IMR-90 (cell line): ENCODE results near the gene GLE1. TPM values are rescaled to one million over a fixed set of nuclear protein-coding genes. Genes with fewer than 3 reads are reported as not detected.

Experiments used
- ATAC-seq: fragments of 200-7000 bp; cut with Tn5 transposase; 2 replicates; pipeline ENCODE4 v1.9.1; 2020; ENCODE audit warnings: low read depth, mild to moderate bottlenecking, moderate library complexity
- BruUV-seq: library from RNA; stranded (reverse); fragments of 400-500 nt; replicated peaks from 2 replicates; lab custom pipeline; 2021; lab: Mats Ljungman, UMichigan
- CTCF ChIA-PET: fragments of 300-600 bp; formaldehyde crosslinking; extraction: SDS; loops from one replicate; lab custom pipeline; 2021; ENCODE audit warnings: antibody characterized with exemption; lab: Yijun Ruan, JAX
- POLR2A ChIA-PET: fragments of 300-600 bp; sonication (Branson Sonifier 250); formaldehyde crosslinking; loops from one replicate; lab custom pipeline; 2022; ENCODE audit warnings: antibody characterized with exemption; ENCODE audit not compliant: unreplicated experiment; lab: Charles Lee
- DNase-seq: peaks from one replicate; pipeline ENCODE4 v3.0.0; 2013
- H2AFZ ChIP-seq: replicated peaks from 2 replicates; pipeline ENCODE3; 2013; ENCODE audit warnings: low read length, mild to moderate bottlenecking; ENCODE audit not compliant: poor library complexity
- H2AK5ac ChIP-seq: 2 replicates; pipeline ENCODE4 v1.6.1; 2013; ENCODE audit warnings: low read depth, low read length, inconsistent platforms
- H2AK9ac ChIP-seq: replicated peaks from 2 replicates; pipeline ENCODE3; 2013; ENCODE audit warnings: mild to moderate bottlenecking, low read depth, low read length, moderate library complexity; ENCODE audit not compliant: poor library complexity
- H2BK120ac ChIP-seq: 2 replicates; pipeline ENCODE4 v1.6.1; 2013; ENCODE audit warnings: low read depth, low read length, inconsistent platforms
- H2BK15ac ChIP-seq: 3 replicates; pipeline ENCODE4 v1.6.1; 2013; ENCODE audit warnings: low read depth, low read length, inconsistent platforms
- H2BK20ac ChIP-seq: 2 replicates; pipeline ENCODE4 v1.6.1; 2013; ENCODE audit warnings: low read depth, mild to moderate bottlenecking, inconsistent platforms, low read length, moderate library complexity
- H2BK5ac ChIP-seq: 2 replicates; pipeline ENCODE4 v1.6.1; 2013; ENCODE audit warnings: mild to moderate bottlenecking, low read depth, low read length, inconsistent platforms; ENCODE audit not compliant: poor library complexity, severe bottlenecking
- H3K14ac ChIP-seq: replicated peaks from 2 replicates; pipeline ENCODE4 v1.6.1; 2013; ENCODE audit warnings: low read depth, low read length, inconsistent platforms
- H3K18ac ChIP-seq: 2 replicates; pipeline ENCODE4 v1.6.1; 2013; ENCODE audit warnings: low read depth, low read length, control low read depth
- H3K23ac ChIP-seq: 2 replicates; pipeline ENCODE4 v1.6.1; 2013; ENCODE audit warnings: low read depth, low read length, inconsistent platforms
- H3K27ac ChIP-seq: 2 replicates; pipeline ENCODE4 v1.5.1; 2013; ENCODE audit warnings: mild to moderate bottlenecking, control low read depth, low read length; ENCODE audit not compliant: insufficient read depth
- H3K27me3 ChIP-seq: 2 replicates; pipeline ENCODE4 v1.6.1; 2013; ENCODE audit warnings: low read length; ENCODE audit not compliant: control insufficient read depth, insufficient read depth
- H3K36me3 ChIP-seq: 2 replicates; pipeline ENCODE4 v1.6.1; 2013; ENCODE audit warnings: low read length, mixed read lengths; ENCODE audit not compliant: control insufficient read depth, insufficient read depth
- H3K4ac ChIP-seq: 2 replicates; pipeline ENCODE4 v1.6.1; 2013; ENCODE audit warnings: low read depth, low read length, inconsistent platforms
- H3K4me1 ChIP-seq: 2 replicates; pipeline ENCODE4 v1.6.1; 2013; ENCODE audit warnings: low read length, mixed read lengths; ENCODE audit not compliant: control insufficient read depth, insufficient read depth
- H3K4me2 ChIP-seq: 2 replicates; pipeline ENCODE4 v1.6.1; 2013; ENCODE audit warnings: low read depth, mild to moderate bottlenecking, control low read depth, low read length, moderate library complexity
- H3K4me3 ChIP-seq: 2 replicates; pipeline ENCODE4 v1.5.1; 2013; ENCODE audit warnings: low read depth, mild to moderate bottlenecking, control low read depth, low read length, moderate library complexity; ENCODE audit not compliant: insufficient read depth
- H3K56ac ChIP-seq: 2 replicates; pipeline ENCODE4 v1.6.1; 2013; ENCODE audit warnings: low read length, inconsistent platforms; ENCODE audit not compliant: insufficient read depth; ENCODE audit errors: extremely low read depth
- H3K79me1 ChIP-seq, 2 experiments: 2 replicates each; pipeline ENCODE4 v1.6.1; 2013; ENCODE audit warnings: low read length in 2 of 2, inconsistent platforms in 1 of 2, low read depth in 1 of 2
- H3K9ac ChIP-seq: 2 replicates; pipeline ENCODE4 v1.6.1; 2013; ENCODE audit warnings: low read depth, low read length, control low read depth
- H3K9me1 ChIP-seq: 2 replicates; pipeline ENCODE4 v1.6.1; 2013; ENCODE audit warnings: low read length, inconsistent platforms; ENCODE audit not compliant: insufficient read depth
- H3K9me3 ChIP-seq: 2 replicates; pipeline ENCODE4 v1.6.1; 2013; ENCODE audit warnings: low read length; ENCODE audit not compliant: control insufficient read depth, insufficient read depth
- H4K20me1 ChIP-seq: 2 replicates; pipeline ENCODE4 v1.6.1; 2013; ENCODE audit warnings: low read length, inconsistent platforms; ENCODE audit not compliant: insufficient read depth
- H4K5ac ChIP-seq: 2 replicates; pipeline ENCODE4 v1.6.1; 2013; ENCODE audit warnings: mild to moderate bottlenecking, low read depth, low read length, control low read depth
- H4K8ac ChIP-seq, 2 experiments: 2 replicates each; pipeline ENCODE4 v1.6.1; 2013; ENCODE audit warnings: low read depth in 2 of 2, low read length in 2 of 2, control low read depth in 1 of 2, inconsistent platforms in 1 of 2
- H4K91ac ChIP-seq: 2 replicates; pipeline ENCODE4 v1.6.1; 2013; ENCODE audit warnings: low read depth, low read length, inconsistent platforms; ENCODE audit not compliant: insufficient read depth
- CHD1 ChIP-seq: IDR thresholded peaks from 2 replicates; pipeline ENCODE4 v1.6.1; 2012; ENCODE audit warnings: low read depth, low read length, improper control_type of control experiment
- MXI1 ChIP-seq: IDR thresholded peaks from 2 replicates; pipeline ENCODE4 v1.6.1; 2012; ENCODE audit warnings: low read depth, mild to moderate bottlenecking, low read length, moderate library complexity, borderline replicate concordance
- RAD21 ChIP-seq: IDR thresholded peaks from 2 replicates; pipeline ENCODE4 v1.6.1; 2012; ENCODE audit warnings: low read length, improper control_type of control experiment
- RFX5 ChIP-seq: IDR thresholded peaks from 2 replicates; pipeline ENCODE4 v1.8.0; 2012; ENCODE audit warnings: low read depth, mild to moderate bottlenecking, low read length, moderate library complexity
- WGBS, 2 experiments: methylation state at CpG; one replicate each; pipeline versions ENCODE4 v1.1.5 to v1.1.7; 2013; ENCODE audit warnings: missing lambda C conversion rate in 2 of 2; ENCODE audit not compliant: insufficient read length in 1 of 2; ENCODE audit errors: extremely low coverage in 2 of 2; 5-methylcytosine and 5-hydroxymethylcytosine counted together
- dilution Hi-C: fragments of 300-500 bp; cut with HindIII; formaldehyde crosslinking; loops from one replicate; pipeline ENCODE4 v1.14.3; 2018; ENCODE audit warnings: low sequenced_read_pairs; ENCODE audit not compliant: unreplicated experiment
- in situ Hi-C: fragments of 300-500 bp; cut with MboI; formaldehyde crosslinking; loops from 3 replicates; pipeline ENCODE4 v1.14.3; 2019; ENCODE audit warnings: low sequenced_read_pairs, inconsistent platforms, mixed read lengths
- intact Hi-C: fragments of 100-400 bp; cut with micrococcal nuclease; formaldehyde crosslinking; loops from 2 replicates; pipeline ENCODE4 v1.10.0; 2022
- polyA plus RNA-seq, 3 experiments: library from polyadenylated mRNA; depleted of rRNA; stranded (reverse); fragments of >200 nt; gene quantifications; 2 replicates each; pipeline ENCODE4 v1.2.3, GENCODE V29; 2012; ENCODE audit warnings: low replicate concordance in 1 of 3
- total RNA-seq: library from RNA; depleted of rRNA; stranded (reverse); fragments of >200 nt; gene quantifications from 2 replicates; pipeline ENCODE4 v1.2.3, GENCODE V29; 2012
- TF ChIP-seq, protein P1 (sequence below): fragments of 150-350 bp; IDR thresholded peaks from 2 replicates; pipeline ENCODE4 v1.6.1; 2017; ENCODE audit warnings: mild to moderate bottlenecking, antibody characterized with exemption, low read length, low read depth

GLE1 gene
- total and polyA plus RNA-seq, 2 of the 4 experiments (the other 2 are of a cell fraction): 14.3 to 39.4 TPM

- H3K9ac ChIP-seq: no peak overlapping the region
- CTCF ChIA-PET: interaction anchor here (0.6 kb wide), 1 partner anchor 27 kb away, joined by 3 read pairs; no protein-coding TSS in a partner anchor
- ATAC-seq (no peak), DNase-seq (no peak)
- 94% methylated on average over 9 of the region's 17 CpGs; no CpG with 5 or more reads in 1 of the 2 experiments for WGBS, 2 experiments
- H3K4me1 ChIP-seq: no peaks in the 10 kb centered on the region
- no peaks in the 10 kb centered on the region for H3K27me3 ChIP-seq
- H2BK20ac ChIP-seq: no peak overlapping the region
- no peak overlapping the region for H4K5ac ChIP-seq
- H4K20me1 ChIP-seq: no peaks in the 10 kb centered on the region
- H4K8ac ChIP-seq: no peak overlapping the region
- H3K4me2 ChIP-seq: no peak overlapping the region
- H3K4ac ChIP-seq: no peak overlapping the region
- no peak overlapping the region for H2AK9ac ChIP-seq
- no peak overlapping the region for H2BK15ac ChIP-seq
- no peak overlapping the region for H3K14ac ChIP-seq
- H3K56ac ChIP-seq: no peak overlapping the region
- H3K4me3 ChIP-seq: no peak overlapping the region
- no peak for TF ChIP-seq MXI1
- TF ChIP-seq RAD21: no peak
- TF ChIP-seq RFX5: no peak
- TF ChIP-seq, protein P1, sequence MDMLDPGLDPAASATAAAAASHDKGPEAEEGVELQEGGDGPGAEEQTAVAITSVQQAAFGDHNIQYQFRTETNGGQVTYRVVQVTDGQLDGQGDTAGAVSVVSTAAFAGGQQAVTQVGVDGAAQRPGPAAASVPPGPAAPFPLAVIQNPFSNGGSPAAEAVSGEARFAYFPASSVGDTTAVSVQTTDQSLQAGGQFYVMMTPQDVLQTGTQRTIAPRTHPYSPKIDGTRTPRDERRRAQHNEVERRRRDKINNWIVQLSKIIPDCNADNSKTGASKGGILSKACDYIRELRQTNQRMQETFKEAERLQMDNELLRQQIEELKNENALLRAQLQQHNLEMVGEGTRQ: no peak
- TF ChIP-seq CHD1: no peak
- peaks cover 44% of the 10 kb centered on the region for H3K36me3 ChIP-seq
- no peak overlapping the region for H4K91ac ChIP-seq
- BruUV-seq: no TSS peak
- intact Hi-C loops: no loop called here
- no peaks in the 10 kb centered on the region; a peak in 1 of 4 replicates for H3K79me1 ChIP-seq
- dilution Hi-C loops: no loop called here
- POLR2A ChIA-PET: no interaction called here
- H3K18ac ChIP-seq: no peak overlapping the region
- in situ Hi-C loops: no loop called here
- H3K9me3 ChIP-seq: no peaks in the 10 kb centered on the region
- peaks cover 7% of the 10 kb centered on the region; the same call in 1 of the 2 replicates for H3K9me1 ChIP-seq
- no peak overlapping the region for H3K27ac ChIP-seq
- no peak overlapping the region for H3K23ac ChIP-seq
- no peak overlapping the region for H2BK5ac ChIP-seq
- no peak overlapping the region for H2BK120ac ChIP-seq
- H2AK5ac ChIP-seq: no peak overlapping the region
- H2AFZ ChIP-seq: no peak overlapping the region
These were observed 19.7 kb upstream of the GLE1 start for GRCh38 chr9:128484686-128485413.
